HepG2 (cell line): Measurements from ENCODE around the gene SRP14. TPM values are rescaled to one million over a fixed set of nuclear protein-coding genes. Genes with fewer than 3 reads are reported as not detected.
A peak's percentile ranks its signal among the peaks of the same experiment; 100 is the strongest.

Experiments
- ARID2 ChIP-seq: sonication (generic); formaldehyde crosslinking; IDR thresholded peaks from 2 replicates; pipeline ENCODE4 v1.8.1; 2022; ENCODE audit warnings: mild to moderate bottlenecking, missing genetic modification reagents, borderline replicate concordance
- ELF3 ChIP-seq: IDR thresholded peaks from 2 replicates; pipeline ENCODE4 v1.6.1; 2016; ENCODE audit warnings: missing genetic modification reagents, missing compliant biosample characterization
- HDAC6 ChIP-seq: fragments of 200-600 bp; sonication (generic); IDR thresholded peaks from 2 replicates; pipeline ENCODE4 v1.7.0; 2017; ENCODE audit warnings: mild to moderate bottlenecking, antibody characterized with exemption, low read length, low read depth
- JARID2 ChIP-seq: sonication (generic); formaldehyde crosslinking; IDR thresholded peaks from 2 replicates; pipeline ENCODE4 v1.8.1; 2023; ENCODE audit warnings: missing genetic modification reagents, inconsistent platforms; ENCODE audit not compliant: insufficient replicate concordance
- KAT8 ChIP-seq: IDR thresholded peaks from 2 replicates; pipeline ENCODE4 v1.6.1; 2016; ENCODE audit warnings: missing genetic modification reagents, missing compliant biosample characterization
- MAFG ChIP-seq: sonication (generic); formaldehyde crosslinking; IDR thresholded peaks from 2 replicates; pipeline ENCODE4 v1.5.1; 2020; ENCODE audit warnings: mild to moderate bottlenecking, missing genetic modification reagents
- MAFK ChIP-seq, 2 experiments: IDR thresholded peaks in 1 of 2; conservative IDR thresholded peaks in 1 of 2; 2 replicates each; pipeline ENCODE4 v1.6.1; 2011; ENCODE audit warnings: improper control_type of control experiment in 2 of 2, low read length in 2 of 2
- ONECUT2 ChIP-seq: sonication (generic); formaldehyde crosslinking; IDR thresholded peaks from 2 replicates; pipeline ENCODE4 v1.4.0; 2020; ENCODE audit warnings: missing genetic modification reagents
- RBAK ChIP-seq: sonication (generic); formaldehyde crosslinking; IDR thresholded peaks from 2 replicates; pipeline ENCODE4 v1.5.1; 2020; ENCODE audit warnings: mild to moderate bottlenecking, missing genetic modification reagents
- SRY ChIP-seq: sonication (generic); formaldehyde crosslinking; IDR thresholded peaks from 2 replicates; pipeline ENCODE4 v1.8.0; 2022; ENCODE audit warnings: mild to moderate bottlenecking, missing genetic modification reagents
- ZNF138 ChIP-seq: sonication (generic); formaldehyde crosslinking; IDR thresholded peaks from 2 replicates; pipeline ENCODE4 v1.5.0; 2020; ENCODE audit warnings: mild to moderate bottlenecking, low read depth, missing genetic modification reagents
- ZNF20 ChIP-seq: sonication (generic); formaldehyde crosslinking; IDR thresholded peaks from 2 replicates; pipeline ENCODE4 v1.4.0; 2020; ENCODE audit warnings: mild to moderate bottlenecking, moderate library complexity, missing genetic modification reagents
- ZNF709 ChIP-seq: sonication (generic); formaldehyde crosslinking; IDR thresholded peaks from 2 replicates; pipeline ENCODE4 v1.5.0; 2020; ENCODE audit warnings: mild to moderate bottlenecking, missing genetic modification reagents
- ZNF788 ChIP-seq: sonication (generic); formaldehyde crosslinking; IDR thresholded peaks from 2 replicates; pipeline ENCODE4 v1.5.0; 2020; ENCODE audit warnings: mild to moderate bottlenecking, missing genetic modification reagents, borderline replicate concordance
- polyA plus RNA-seq, 8 experiments: library from polyadenylated mRNA; depleted of rRNA in 3 of 8; stranded (reverse) in 7 of 8; unstranded in 1 of 8; fragments of >200 nt; fragmentation: Illumina TruSeq in 4 of 8; extraction: Trizol in 4 of 8; gene quantifications; 2 replicates each; pipeline versions ENCODE4 v1.2.1 to v1.2.3, GENCODE V29; 2011 to 2016; ENCODE audit warnings: low read depth in 4 of 8, missing spikeins in 1 of 8, mixed read lengths in 1 of 8; ENCODE audit not compliant: insufficient read depth in 1 of 8
- total RNA-seq, 5 experiments: library from RNA; depleted of rRNA; stranded (reverse); fragments of >200 nt; fragmentation: Illumina TruSeq; extraction: Trizol; gene quantifications; 2 replicates each; pipeline ENCODE4 v1.2.3, GENCODE V29; 2016; ENCODE audit warnings: low read depth in 1 of 5
- TF ChIP-seq, protein P1 (sequence below): IDR thresholded peaks from 2 replicates; pipeline ENCODE4 v1.6.1; 2016; ENCODE audit warnings: missing compliant biosample characterization, missing genetic modification reagents, borderline replicate concordance
- TF ChIP-seq, protein P2 (sequence below): sonication (generic); formaldehyde crosslinking; IDR thresholded peaks from 2 replicates; pipeline ENCODE4 v1.4.0; 2020; ENCODE audit warnings: mild to moderate bottlenecking, missing genetic modification reagents
- TF ChIP-seq, protein P3 (sequence below): sonication (generic); formaldehyde crosslinking; IDR thresholded peaks from 2 replicates; pipeline ENCODE4 v1.4.0; 2020; ENCODE audit warnings: mild to moderate bottlenecking, missing genetic modification reagents

SRP14 gene
- total and polyA plus RNA-seq, 2 of the 13 experiments (the other 11 are each of a cell fraction or from before 2014, with no cell fraction given) = 208 to 356 TPM

DNA sequence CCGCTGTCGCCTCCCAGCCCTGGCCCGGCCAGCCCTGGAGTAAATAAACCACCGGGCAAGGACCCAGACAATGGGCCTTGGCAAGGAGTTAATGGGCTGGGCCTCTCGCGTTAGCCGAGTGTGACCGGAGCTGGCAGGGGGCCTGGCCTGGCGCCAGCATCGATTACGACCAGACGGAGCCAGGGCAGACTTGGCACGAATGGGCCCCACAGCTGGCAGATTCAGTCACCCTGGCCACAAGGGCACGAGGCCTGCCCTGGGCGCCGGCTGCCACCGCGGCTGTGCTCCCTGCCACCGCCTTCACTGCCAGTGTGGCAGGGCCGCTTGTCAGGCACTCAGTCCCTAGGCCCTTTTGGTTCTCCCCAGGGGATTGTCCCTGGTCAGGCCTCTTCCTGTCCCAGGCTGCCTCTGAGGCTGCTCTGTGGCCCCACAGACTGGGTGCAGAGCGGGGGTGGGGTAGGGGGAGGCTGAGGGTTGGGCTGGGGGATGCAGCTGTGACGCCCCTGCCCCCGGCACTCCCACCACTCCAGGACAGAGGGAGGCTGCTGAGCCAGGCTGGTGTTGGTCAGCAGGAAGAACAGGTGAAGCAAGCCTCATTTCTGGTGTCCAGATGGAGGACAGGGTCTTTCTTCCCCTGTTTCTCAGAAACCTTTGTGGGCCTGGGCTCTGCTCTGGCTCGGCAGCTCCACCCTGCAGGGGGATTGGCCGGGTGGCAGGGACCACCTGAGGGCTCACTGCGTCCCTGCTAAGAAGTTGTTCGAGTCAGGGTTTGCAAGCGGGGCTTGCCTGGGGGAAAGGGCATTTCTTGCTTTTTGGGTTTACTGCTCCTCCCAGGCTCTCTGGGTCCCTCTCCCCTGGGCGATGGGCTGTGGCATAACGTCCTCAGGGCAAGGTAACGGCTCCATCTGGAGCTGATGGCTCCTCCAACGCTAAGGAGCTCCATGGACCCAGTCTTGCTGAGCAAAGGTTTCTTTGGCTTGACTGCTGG is 30.5 kb upstream of the SRP14 start (continued):
- TF ChIP-seq ONECUT2 (peak; percentile 84), ELF3 (CRISPR knock-in tag) (peak; percentile 31; the same call in 1 of the 2 replicates), ZNF138 (CRISPR knock-in tag) (no peak), HDAC6 (no peak), JARID2 (CRISPR knock-in tag) (peak; percentile 40), ARID2 (CRISPR knock-in tag) (no peak), ZNF709 (CRISPR knock-in tag) (no peak), KAT8 (CRISPR knock-in tag) (0 out of 2 replicates have a peak, but pooled peaks have one; percentile 21), ZNF788 (peak; percentile 24; the same call in 1 of the 2 replicates), MAFG (CRISPR knock-in tag) (no peak), SRY (CRISPR knock-in tag) (0 out of 2 replicates have a peak, but pooled peaks have one; percentile 59), ZNF20 (CRISPR knock-in tag) (no peak), RBAK (no peak), MAFK (conservative IDR thresholded peaks at IDR 0.05 in 1 of 2, IDR thresholded peaks at IDR 0.05 in 1 of 2; ENCODE audit: low read length in 2 of 2) (no peak)
- TF ChIP-seq, protein P1, sequence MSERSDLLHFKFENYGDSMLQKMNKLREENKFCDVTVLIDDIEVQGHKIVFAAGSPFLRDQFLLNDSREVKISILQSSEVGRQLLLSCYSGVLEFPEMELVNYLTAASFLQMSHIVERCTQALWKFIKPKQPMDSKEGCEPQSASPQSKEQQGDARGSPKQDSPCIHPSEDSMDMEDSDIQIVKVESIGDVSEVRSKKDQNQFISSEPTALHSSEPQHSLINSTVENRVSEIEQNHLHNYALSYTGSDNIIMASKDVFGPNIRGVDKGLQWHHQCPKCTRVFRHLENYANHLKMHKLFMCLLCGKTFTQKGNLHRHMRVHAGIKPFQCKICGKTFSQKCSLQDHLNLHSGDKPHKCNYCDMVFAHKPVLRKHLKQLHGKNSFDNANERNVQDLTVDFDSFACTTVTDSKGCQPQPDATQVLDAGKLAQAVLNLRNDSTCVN = no peak
- TF ChIP-seq, protein P2, sequence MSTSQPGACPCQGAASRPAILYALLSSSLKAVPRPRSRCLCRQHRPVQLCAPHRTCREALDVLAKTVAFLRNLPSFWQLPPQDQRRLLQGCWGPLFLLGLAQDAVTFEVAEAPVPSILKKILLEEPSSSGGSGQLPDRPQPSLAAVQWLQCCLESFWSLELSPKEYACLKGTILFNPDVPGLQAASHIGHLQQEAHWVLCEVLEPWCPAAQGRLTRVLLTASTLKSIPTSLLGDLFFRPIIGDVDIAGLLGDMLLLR = no peak
- TF ChIP-seq, protein P3, sequence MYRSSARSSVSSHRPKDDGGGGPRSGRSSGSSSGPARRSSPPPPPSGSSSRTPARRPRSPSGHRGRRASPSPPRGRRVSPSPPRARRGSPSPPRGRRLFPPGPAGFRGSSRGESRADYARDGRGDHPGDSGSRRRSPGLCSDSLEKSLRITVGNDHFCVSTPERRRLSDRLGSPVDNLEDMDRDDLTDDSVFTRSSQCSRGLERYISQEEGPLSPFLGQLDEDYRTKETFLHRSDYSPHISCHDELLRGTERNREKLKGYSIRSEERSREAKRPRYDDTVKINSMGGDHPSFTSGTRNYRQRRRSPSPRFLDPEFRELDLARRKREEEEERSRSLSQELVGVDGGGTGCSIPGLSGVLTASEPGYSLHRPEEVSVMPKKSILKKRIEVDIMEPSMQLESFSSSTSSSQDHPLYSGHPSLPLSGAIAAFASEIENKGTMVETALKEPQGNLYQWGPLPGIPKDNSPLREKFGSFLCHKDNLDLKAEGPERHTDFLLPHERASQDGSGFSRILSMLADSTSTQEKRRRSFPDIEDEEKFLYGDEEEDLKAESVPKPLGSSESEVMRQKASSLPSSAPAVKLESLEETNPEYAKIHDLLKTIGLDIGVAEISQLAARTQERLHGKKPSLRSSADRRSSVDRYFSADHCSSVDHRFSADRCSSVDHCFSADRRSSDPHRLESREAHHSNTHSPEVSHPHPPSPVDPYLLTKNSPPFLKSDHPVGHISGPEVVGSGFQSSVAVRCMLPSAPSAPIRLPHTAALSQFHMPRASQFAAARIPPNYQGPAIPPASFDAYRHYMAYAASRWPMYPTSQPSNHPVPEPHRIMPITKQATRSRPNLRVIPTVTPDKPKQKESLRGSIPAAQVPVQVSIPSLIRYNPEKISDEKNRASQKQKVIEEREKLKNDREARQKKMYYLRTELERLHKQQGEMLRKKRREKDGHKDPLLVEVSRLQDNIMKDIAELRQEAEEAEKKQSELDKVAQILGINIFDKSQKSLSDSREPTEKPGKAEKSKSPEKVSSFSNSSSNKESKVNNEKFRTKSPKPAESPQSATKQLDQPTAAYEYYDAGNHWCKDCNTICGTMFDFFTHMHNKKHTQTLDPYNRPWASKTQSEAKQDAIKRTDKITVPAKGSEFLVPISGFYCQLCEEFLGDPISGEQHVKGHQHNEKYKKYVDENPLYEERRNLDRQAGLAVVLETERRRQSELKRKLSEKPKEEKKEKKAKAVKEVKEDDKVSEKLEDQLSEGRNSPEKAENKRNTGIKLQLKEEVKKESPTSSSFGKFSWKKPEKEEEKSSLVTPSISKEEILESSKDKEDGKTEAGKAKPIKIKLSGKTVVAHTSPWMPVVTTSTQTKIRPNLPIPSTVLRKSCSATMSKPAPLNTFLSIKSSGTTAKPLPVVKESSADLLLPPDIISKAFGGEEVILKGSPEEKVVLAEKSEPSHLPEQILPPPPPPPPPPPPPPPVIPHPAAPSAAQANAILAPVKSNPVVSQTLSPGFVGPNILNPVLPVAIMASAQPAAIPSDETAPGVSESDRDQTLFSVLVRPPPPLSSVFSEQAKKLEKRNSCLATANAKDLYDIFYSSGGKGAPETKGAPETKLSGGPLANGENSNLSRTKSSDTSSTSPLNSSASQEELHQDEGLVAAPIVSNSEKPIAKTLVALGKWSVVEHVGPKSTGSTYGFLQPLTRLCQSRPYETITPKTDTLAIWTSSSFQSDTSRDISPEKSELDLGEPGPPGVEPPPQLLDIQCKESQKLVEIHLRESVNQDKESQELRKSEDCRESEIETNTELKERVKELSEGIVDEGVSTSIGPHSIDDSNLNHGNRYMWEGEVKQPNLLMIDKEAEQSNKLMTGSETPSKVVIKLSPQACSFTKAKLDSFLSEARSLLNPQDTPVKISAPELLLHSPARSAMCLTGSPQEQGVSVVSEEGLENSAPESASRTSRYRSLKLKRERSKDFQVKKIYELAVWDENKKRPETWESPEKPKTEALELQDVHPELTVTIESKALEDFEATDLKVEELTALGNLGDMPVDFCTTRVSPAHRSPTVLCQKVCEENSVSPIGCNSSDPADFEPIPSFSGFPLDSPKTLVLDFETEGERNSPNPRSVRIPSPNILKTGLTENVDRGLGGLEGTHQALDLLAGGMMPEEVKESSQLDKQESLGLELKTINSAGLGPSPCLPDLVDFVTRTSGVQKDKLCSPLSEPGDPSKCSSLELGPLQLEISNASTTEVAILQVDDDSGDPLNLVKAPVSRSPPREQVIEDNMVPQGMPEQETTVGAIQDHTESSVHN (CRISPR knock-in tag) = no peak
